ENCODE measurements around the gene ARID5A.

Gene ARID5A

GRCh38 chr2:96520231-96520630 lies 16.3 kb upstream of the ARID5A start:
- no peak overlapping the region for H3K4me3 ChIP-seq (ENCODE audit: low read depth, low read length)
- H3K27me3 ChIP-seq (replicated peaks): no peaks in the 10 kb centered on the region
- in situ Hi-C loops (cut with HindIII; ENCODE audit: low pct_ligation_motif_present, low sequenced_read_pairs): no loop called here
- no peak for DNase-seq
- H3K36me3 ChIP-seq (replicated peaks): no peaks in the 10 kb centered on the region
- TF ChIP-seq, protein P1, sequence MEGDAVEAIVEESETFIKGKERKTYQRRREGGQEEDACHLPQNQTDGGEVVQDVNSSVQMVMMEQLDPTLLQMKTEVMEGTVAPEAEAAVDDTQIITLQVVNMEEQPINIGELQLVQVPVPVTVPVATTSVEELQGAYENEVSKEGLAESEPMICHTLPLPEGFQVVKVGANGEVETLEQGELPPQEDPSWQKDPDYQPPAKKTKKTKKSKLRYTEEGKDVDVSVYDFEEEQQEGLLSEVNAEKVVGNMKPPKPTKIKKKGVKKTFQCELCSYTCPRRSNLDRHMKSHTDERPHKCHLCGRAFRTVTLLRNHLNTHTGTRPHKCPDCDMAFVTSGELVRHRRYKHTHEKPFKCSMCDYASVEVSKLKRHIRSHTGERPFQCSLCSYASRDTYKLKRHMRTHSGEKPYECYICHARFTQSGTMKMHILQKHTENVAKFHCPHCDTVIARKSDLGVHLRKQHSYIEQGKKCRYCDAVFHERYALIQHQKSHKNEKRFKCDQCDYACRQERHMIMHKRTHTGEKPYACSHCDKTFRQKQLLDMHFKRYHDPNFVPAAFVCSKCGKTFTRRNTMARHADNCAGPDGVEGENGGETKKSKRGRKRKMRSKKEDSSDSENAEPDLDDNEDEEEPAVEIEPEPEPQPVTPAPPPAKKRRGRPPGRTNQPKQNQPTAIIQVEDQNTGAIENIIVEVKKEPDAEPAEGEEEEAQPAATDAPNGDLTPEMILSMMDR (IDR thresholded peaks at IDR 0.05; ENCODE audit: low read depth, low read length, missing control alignments): no peak
- no peak overlapping the region for H3K27ac ChIP-seq

GRCh38 chr2:96520697-96521096 lies 15.9 kb upstream of the ARID5A start:
- Histone ChIP-seq H3K36me3 (replicated peaks) (no peaks in the 10 kb centered on the region), H3K27ac (no peak overlapping the region), H3K4me3 (ENCODE audit: low read depth, low read length) (no peak overlapping the region), H3K27me3 (replicated peaks) (no peaks in the 10 kb centered on the region)
- in situ Hi-C loops (cut with HindIII; ENCODE audit: low pct_ligation_motif_present, low sequenced_read_pairs): no loop called here
- no peak for DNase-seq
- TF ChIP-seq, protein P1 (IDR thresholded peaks at IDR 0.05; ENCODE audit: low read depth, low read length, missing control alignments): no peak

GRCh38 chr2:96521219-96521618 lies 15.3 kb upstream of the ARID5A start:
- TF ChIP-seq, protein P1 (IDR thresholded peaks at IDR 0.05; ENCODE audit: low read depth, low read length, missing control alignments): no peak
- Histone ChIP-seq H3K4me3 (ENCODE audit: low read depth, low read length) (no peak overlapping the region), H3K27ac (no peak overlapping the region), H3K36me3 (replicated peaks) (no peaks in the 10 kb centered on the region), H3K27me3 (replicated peaks) (no peaks in the 10 kb centered on the region)
- in situ Hi-C loops (cut with HindIII; ENCODE audit: low pct_ligation_motif_present, low sequenced_read_pairs): no loop called here
- no peak for DNase-seq

DNA sequence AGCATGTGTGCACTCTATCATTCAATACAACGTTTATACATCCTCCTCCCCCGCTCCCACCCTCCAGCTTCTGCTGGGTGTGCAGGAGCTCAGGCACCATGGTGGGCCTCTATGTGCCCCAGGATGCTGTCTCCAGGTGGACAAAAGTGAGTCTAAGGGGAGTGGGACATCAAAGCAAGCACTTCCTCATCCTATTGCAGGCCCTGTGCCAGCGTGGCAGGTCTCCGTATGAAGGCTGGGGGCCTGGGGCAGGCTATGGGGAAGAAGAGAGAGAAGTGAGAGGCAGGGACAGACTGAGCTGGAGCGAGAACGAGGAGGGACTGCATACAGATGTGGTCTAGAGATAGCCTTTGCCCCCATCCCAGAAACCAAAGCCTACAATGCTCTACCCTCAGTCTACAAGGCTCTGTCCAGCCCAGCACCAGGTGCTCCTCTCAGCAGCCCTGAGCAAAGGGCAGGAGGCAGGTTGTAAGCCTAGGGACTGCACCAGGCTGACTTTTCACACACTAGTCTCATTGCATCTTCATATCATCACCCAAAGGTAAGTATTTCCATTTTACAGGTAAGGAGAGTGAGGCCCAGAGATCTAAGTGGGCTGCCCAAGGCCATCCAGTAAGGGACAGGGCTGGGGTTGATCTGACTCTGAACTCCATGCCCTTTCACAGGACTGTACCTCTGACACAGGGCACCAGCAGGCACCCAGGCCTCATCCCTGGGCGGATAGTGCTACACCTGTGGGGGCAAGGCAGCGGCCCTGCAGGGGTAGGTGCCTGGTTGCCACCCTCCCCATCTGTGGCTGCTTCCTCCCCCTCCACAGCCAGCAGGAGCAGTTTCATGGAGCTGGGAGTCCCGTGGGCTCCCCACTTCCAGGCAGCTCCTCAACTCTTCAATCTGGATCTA lies 14.0 kb upstream of the ARID5A start:
- H3K27ac ChIP-seq: no peak overlapping the region
- DNase-seq: no peak
- no peaks in the 10 kb centered on the region for H3K27me3 ChIP-seq (replicated peaks)
- TF ChIP-seq, protein P1 (IDR thresholded peaks at IDR 0.05; ENCODE audit: low read depth, low read length, missing control alignments): no peak
- in situ Hi-C loops (cut with HindIII; ENCODE audit: low pct_ligation_motif_present, low sequenced_read_pairs): no loop called here
- H3K4me3 ChIP-seq (ENCODE audit: low read depth, low read length): no peak overlapping the region
- no peaks in the 10 kb centered on the region for H3K36me3 ChIP-seq (replicated peaks)

- H3K36me3 ChIP-seq (replicated peaks): no peaks in the 10 kb centered on the region
- TF ChIP-seq, protein P1 (IDR thresholded peaks at IDR 0.05; ENCODE audit: low read depth, low read length, missing control alignments): no peak
- no peaks in the 10 kb centered on the region for H3K27me3 ChIP-seq (replicated peaks)
- no peak for DNase-seq
- H3K4me3 ChIP-seq (ENCODE audit: low read depth, low read length): no peak overlapping the region
- H3K27ac ChIP-seq: no peak overlapping the region
- in situ Hi-C loops (cut with HindIII; ENCODE audit: low pct_ligation_motif_present, low sequenced_read_pairs): no loop called here
Observed at GRCh38 chr2:96523659-96524481, 12.7 kb upstream of the ARID5A start.
